ENCODE data around the gene IGFBP5.

IGFBP5 gene

DNA sequence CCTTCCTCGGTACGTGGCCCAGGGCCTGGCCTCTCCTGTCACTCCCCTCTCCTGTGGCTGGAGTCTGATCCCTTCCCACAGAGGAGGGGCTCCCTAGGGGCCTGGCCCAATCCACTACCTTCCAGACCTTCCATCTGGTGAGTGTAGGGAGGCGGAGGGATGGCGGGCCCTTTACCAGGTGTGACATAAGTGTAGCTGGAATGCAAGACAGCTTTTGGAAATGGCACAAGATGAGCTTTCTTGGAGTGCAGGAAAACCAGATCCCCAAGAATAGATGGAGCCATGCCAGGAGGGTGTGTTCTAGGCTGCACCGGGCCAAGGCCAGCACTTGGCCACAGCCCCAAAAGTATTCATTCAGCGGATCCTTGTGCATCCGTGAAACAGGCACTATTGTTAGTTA lies 30.1 kb downstream of the IGFBP5 start:
- DNase-seq (ENCODE audit: low spot score) = no peak

DNA sequence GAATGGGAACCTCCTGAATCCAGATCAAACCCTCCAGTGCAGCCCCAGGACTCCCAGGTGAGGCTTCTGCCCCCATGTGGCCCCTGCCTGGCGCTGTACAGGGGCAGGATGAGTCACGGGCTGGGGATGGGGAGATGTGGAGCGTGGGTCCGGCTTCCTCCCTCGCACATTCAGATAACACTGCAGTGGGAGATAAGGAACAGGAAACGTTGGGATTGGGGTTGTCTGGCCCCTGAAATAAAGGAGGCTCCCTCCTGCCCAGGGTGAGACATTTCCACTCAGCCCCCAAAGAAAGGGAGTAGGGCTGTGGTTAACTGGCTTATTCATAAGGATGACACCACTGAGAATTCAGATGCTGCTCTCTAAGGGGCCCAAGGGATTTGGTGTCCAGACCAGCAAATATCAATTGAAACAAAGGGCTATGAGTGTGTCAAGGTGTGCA lies 30.7 kb downstream of the IGFBP5 start:
- DNase-seq (ENCODE audit: low spot score) = no peak

DNA sequence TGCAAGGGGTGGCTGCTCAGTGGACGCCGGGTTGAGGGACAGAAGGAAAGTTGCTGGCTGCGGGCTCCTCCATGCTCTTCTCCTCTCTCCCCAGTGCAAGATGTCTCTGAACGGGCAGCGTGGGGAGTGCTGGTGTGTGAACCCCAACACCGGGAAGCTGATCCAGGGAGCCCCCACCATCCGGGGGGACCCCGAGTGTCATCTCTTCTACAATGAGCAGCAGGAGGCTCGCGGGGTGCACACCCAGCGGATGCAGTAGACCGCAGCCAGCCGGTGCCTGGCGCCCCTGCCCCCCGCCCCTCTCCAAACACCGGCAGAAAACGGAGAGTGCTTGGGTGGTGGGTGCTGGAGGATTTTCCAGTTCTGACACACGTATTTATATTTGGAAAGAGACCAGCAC lies 31.5 kb downstream of the IGFBP5 start:
- no peak for DNase-seq (ENCODE audit: low spot score)

DNA sequence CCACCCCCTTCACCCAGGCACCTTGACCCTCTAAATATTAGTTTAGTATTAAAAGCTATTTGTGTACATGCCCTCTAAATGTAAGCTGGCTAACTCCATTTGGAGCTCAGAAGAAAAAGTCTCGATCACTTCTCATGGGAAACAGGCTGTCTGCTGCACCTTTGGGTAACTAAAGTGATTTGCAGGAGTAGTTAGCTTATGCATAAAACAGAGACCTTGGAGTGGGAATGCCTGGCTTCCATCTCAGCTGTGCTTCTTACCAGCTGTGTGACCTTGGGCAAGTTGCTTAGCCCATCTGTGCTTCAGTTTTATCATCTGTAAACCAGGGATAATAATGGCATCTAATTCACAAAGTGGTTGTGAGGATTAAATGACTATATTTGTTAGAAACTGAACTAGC lies 32.2 kb downstream of the IGFBP5 start:
- no peak for DNase-seq (ENCODE audit: low spot score)

DNA sequence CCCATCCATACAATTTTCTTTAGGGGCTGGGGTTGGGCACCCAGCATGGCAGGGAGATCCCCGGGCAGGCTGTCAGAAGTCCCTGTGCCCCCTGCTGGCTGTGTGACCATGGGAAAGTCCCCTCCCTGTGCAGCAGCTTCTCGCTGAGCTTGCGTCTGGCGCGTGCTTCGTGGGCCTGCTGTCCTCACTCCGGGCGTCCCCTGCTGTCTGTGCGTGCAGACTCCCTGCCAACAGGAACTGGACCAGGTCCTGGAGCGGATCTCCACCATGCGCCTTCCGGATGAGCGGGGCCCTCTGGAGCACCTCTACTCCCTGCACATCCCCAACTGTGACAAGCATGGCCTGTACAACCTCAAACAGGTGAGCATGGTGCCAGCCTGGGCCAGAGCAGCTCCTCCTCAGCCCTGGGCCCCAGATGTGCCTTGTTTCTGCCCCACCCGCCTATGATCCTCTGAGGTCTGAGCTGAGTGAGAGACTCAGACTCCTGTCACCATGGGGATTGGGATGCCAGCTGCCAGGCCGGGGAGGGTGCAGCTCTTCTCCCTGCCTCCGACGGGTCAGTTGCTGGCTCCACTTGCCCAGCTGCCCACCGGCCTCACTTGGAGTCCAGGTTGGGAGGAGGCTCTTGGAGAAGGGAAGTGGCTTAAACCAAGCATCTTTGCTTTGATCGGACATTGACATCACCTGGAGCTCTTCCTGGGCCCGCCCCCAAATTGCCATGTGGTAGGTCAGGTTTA lies 33.5 kb downstream of the IGFBP5 start:
- DNase-seq (ENCODE audit: low spot score) = no peak

DNA sequence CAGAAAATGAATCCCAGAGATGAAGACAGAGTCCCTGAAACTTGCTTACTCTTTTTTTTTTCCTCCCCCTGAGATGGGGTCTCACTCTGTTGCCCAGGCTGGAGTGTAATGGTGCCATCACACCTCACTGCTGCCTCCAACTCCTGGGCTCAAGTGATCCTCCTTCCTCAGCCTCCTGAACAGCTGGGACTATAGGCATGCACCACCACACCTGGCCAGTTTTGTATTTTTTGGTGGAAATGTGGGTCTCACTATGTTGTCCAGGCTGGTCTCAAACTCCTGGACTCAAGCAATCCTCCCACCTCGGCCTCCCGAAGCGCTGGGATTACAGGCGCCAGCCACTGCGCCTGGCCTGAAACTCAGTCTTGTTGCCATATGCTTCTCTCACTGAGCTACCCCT lies 34.3 kb downstream of the IGFBP5 start:
- DNase-seq (ENCODE audit: low spot score) = no peak

DNA sequence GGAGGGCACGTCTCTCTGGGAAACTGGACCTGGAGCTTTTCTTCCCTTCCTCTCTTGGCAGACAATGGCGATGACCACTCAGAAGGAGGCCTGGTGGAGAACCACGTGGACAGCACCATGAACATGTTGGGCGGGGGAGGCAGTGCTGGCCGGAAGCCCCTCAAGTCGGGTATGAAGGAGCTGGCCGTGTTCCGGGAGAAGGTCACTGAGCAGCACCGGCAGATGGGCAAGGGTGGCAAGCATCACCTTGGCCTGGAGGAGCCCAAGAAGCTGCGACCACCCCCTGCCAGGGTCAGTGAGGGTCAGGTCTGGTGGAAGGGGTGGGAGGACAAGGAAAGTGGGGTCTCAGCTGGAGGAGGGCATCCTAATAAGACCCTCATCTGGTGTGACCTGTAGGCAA lies 34.9 kb downstream of the IGFBP5 start:
- no peak for DNase-seq (ENCODE audit: low spot score)

DNA sequence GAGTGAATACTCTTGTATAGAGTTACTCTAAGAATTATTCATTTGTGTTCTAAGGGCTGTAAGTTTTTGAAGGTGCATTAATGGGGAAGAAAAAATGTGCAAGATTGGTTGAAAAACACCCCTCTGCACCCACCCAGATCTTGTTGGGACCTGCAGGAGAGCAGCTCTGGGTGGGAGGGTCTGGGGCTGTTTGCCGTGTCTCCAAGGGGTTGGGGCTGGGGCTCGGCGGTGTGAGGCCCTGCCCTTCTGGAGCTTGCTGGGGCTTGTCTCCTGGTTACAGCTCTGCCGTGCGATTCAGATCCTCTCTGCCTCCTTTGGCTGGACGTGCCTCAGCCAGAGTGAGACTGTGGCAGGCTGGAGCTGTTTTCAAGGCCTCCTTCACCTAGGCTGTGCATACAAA lies 36.1 kb downstream of the IGFBP5 start:
- DNase-seq (ENCODE audit: low spot score) = no peak

DNA sequence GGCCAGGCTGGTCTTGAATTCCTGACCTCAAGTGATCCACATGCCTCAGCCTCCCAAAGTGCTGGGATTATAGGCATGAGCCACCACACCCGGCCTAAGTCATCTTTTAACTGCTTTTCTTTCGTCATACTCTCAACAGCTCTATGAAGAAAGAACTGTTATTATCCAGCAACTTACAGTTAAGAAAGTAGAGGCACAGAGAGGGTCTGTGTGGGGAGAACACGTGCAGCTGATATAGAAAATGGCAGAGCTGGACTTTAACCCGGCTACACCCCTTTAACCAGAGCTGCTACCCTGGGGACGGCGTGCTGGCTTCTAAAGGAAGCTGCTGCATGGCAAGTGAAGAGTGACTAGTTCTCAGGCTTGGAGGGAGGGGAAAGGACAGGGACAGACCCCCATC lies 36.6 kb downstream of the IGFBP5 start:
- DNase-seq (ENCODE audit: low spot score) = no peak

DNA sequence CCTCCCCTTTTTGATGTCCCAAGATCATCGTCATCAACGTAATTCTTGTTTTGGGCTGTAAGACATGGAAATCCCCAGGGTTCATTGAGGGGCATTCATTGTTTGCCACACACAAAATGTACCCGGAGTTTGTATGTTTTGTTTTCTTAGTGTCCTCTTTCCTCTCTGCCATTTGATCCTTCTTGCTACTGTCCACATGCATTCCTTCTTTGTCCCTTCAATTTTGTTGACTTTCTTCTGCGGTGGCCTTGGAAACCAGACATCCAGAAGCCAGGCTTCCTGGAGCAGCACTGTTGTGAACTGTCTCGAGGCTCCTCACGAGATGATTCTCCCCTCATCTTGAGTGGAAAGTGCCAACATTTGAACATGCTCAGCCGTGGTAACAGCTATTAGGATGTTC lies 37.4 kb downstream of the IGFBP5 start:
- no peak for DNase-seq (ENCODE audit: low spot score)

DNA sequence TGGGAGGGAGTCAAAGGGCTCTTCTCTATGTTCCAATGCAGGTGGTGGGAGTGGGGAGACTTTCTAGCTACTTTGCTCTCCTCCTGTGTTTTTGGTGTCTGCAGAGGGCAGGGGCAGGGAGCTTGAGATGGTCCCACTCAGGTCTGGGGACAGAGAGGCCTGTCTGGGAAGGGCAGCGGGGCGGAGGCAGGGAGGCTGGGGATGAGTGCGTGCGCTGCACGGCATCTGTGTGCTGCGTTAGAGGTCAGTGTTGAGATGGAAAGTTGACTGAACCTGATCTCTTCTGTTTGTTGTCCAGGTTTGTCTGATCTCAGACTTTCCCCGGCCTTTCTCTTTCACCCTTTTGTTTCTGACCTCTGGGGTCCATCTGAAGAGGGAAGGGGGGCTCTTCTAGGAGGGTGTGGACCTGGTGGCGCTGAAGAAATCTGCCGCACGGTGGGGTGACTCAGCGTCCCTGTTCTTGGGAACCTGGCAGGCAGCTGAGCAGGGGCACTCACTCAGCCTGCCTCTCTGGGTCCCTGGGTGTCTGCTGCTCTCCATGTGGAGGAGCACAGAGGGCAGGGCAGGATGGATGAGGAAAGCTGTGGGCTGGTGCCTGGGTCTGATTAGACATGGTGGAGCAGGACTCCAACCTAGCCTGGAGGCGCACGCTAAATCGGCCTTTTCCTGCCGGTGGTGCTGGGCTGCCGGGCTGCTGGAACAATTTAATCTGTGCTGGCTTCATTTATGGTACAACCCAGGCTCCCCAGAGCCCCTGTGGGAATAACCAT lies 38.1 kb downstream of the IGFBP5 start:
- no peak for DNase-seq (ENCODE audit: low spot score)

DNA sequence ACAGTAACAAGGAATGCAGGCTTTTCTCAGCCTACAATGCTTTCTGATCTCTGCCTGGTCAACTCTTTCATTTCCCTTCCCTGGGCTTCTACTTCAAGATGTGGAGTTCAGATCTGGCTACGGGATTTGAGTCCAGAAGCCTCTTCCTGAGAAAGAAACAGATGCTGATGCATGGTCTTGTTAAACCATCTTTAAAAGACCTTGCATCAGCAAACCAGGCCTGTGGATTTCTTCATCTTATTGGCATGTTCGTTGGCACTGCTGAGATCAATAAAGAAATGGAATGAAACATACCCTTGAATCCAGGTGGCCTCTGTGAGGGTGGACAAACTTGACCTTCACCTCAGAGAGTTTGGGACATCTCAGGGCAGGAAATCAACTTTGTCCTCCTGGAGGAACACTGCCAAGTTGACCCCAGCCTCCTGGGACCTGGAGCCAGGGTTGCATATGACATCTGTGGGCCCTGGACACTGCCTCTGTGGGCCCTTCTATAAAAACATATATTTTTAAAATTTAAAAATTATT lies 40.8 kb downstream of the IGFBP5 start:
- no peak for DNase-seq (ENCODE audit: low spot score)

DNA sequence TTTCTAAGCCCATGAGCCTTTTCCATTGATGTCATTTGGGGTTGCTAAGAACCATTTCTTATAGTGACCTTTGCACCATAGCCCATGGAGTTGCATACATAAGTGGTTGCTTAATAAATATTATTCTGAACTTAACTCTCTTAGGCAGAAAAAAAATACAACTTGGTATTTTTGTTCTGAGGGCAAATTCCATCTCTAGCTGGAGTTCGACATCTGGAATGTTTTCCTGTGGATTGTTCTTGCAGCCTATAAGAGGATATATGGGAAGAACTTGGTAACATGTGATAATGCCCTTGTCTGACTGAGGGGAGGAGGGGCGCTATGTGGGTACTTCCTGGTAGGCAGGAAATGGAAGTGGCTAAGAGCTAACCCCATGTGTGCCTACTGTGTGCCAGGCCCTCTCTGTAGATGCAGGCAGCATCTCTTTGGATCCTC lies 41.4 kb downstream of the IGFBP5 start:
- no peak for DNase-seq (ENCODE audit: low spot score)

DNA sequence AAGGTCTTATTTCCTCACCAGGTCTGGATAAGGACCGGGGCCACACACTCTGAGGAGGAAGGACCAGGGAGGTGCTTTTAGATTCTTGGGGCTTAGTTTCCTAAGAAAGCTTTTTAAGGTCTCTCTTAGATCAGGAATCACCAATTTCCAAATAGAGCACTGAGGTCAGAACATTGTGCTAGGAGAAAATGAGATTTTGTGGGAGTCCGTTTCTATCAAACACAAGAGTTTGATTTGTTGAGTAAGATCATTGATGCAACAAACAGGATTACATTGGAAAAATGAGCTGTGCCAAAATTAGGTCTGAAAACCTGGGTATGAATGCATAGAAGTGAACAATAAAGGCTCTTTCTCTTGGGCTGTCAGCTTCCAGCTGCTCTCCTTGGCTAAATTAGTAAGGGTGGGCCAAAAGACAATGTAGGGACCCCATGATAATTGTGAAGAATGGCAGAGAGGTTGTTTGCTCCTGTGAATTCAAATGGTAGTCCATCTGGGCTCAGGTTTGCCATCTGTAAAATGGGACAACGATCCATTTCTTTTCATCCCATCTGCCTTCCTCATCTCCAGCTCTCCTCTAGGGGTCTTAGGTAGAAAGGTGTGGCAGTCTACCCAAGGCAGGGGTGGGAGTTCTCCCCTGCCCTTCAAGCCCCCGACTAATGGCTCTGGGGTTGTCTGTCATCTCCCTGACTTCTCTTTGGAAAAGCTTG lies 42.1 kb downstream of the IGFBP5 start:
- no peak for DNase-seq (ENCODE audit: low spot score)

DNA sequence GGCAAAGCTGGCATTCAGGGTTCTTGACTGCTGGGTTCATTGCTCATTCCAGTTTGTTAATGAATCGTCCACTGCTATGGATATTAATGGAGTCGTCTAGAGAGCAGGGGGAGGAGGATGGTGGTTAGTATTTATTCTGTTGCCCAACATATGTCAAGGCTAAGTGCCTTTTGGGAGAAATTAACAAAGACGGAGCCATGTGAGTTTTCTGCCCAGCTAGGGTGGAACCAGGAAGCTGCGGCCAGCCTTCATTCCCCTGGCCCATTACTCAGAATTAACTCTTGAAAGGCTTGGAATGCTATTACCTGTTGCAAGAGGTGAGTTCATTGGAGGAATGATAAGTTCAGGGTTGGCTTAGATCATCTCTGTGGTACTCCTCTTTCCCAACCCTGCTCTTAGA lies 42.8 kb downstream of the IGFBP5 start:
- DNase-seq (ENCODE audit: low spot score) = no peak

DNA sequence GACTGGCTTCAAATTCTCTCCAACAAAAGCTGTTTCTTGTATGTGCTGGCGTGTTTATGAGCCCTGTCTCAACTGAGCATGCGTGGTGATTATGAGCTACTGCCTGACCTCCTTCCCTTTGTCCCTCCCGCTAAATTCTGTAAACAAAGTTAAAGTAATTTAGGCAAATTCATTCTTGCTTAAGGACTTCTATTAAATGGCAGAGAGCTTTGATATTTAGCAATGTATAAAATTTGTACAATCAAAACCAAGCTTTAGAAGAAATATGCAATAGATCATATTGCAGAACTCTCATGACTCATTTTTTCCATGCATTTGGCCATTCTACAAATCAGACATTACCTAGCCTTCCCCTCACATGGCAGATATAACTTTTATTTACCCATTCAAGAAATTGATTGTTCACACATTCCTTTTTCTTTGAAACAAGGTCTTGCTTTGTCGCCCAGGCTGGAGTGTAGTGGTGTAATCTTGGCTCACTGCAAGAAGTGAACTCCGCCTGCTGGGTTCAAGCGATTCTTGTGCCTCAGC lies 43.9 kb downstream of the IGFBP5 start:
- DNase-seq (ENCODE audit: low spot score) = peak; percentile 51

DNA sequence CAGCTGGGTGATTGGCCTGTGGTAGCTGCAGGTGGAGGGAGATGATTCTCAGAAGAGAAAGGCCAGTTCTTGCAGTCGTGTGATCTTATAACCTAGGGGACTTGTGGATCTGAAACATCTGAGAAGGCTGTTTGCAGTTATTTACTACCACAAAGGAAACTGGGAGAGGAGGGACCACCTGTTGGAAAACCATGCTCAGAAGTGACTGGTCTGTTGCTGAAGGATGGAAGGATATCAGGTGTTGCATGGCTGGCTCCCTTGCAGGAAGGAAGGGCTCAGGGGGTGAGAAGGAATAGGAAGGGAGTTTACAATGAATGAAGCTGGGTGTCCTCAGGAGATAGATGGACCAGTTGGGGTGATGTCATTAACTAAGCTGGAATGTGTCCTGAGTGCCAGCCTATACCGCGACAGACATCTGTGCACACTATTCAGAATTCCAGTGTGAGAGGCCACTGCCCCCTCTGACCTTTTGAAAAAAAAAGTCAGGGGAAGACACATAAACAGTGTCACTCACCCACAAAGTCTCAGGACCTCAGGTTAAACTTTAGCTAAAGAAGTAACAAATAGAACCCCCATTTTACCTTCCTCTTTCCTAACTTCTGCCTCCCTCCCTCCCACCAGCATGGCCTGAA lies 44.6 kb downstream of the IGFBP5 start:
- DNase-seq (ENCODE audit: low spot score) = no peak

DNA sequence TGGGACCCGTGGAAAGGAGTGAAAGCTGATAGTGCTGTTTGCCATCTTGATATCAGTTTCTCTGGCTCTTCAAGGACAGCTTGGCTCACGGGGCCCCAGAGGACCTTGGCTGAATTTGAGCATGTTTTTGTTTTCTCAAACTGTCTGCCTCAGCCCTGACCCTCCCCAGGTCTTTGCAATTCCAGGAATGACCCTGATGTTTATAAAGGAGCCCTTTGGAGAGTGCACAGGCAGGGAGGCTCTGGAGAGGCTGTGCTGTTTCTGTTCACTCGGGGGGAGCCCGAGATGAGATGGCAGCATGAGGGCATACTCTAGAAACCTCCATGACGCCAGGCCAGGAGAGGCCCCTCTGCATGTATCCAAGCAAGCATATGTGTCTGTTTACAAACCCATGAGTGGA lies 45.8 kb downstream of the IGFBP5 start:
- DNase-seq (ENCODE audit: low spot score) = no peak

DNA sequence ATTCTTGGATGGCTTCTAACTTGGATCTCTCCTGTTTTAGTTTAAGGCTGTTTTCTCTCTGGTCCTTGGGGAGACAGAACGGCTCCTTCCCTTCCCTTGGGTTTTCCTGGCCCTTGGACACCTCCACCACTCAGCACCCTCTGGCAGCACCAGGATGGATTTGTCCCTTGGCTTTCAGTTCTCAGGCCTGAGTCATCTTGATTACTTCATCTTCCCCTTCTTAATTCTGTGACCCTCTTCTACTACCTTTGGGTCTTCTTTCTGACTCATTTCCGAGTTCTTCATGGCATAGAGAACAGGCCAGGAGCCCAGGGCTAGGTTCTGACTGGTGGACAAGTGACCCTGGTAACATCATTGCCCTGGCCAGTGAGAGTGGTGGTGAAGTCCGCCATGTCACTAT lies 47.2 kb downstream of the IGFBP5 start:
- DNase-seq (ENCODE audit: low spot score) = no peak

DNA sequence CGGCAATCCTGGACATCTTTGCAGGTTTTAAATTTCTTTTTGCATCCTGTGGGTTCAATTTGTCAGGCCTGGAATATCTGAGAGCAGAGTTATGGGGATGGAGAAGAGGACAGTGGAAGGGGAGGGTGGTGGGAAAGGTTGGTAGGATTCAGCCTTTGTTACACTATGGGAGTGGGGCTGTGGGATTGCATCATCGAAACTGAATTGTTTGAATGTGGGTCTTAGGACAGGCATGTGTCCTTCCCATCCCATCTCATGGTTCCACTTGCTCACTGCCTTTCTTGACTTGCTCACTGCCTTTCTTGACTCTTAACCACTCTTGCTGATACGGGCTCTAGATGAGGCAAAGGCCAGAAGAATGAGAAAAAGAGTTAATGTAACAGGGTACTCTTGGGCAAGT lies 49.2 kb downstream of the IGFBP5 start:
- no peak for DNase-seq (ENCODE audit: low spot score)

DNA sequence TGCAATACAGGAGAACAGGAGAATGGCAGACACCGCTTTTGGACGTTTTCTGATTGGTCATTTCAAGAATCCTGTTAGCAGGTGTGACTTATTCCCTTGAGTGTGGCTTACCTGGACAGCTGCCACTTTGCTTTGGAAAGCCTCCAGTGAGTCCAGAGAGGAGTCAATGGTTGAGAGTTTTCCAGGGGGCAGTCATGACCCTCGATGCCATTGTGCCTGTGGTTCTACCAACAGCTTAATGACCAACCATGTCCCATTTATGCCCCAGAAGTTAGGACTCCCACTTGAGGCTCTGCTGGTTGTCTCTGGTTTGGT lies 49.8 kb downstream of the IGFBP5 start:
- no peak for DNase-seq (ENCODE audit: low spot score)
